IPS-20b (cell line): ENCODE results near the gene BUD31.
A peak's percentile ranks its signal among the peaks of the same experiment; 100 is the strongest.

Source experiments
- H3K27ac ChIP-seq: one replicate; pipeline ENCODE4 v1.5.1; 2013; ENCODE audit warnings: low read length
- H3K27me3 ChIP-seq: 2 replicates; pipeline ENCODE4 v1.6.1; 2013; ENCODE audit warnings: mild to moderate bottlenecking, low read length, inconsistent platforms; ENCODE audit not compliant: insufficient read depth
- H3K36me3 ChIP-seq: 2 replicates; pipeline ENCODE4 v1.6.1; 2013; ENCODE audit warnings: low read depth, mild to moderate bottlenecking, inconsistent platforms, low read length, moderate library complexity; ENCODE audit not compliant: insufficient read depth
- H3K4me1 ChIP-seq: 2 replicates; pipeline ENCODE4 v1.6.1; 2013; ENCODE audit warnings: mild to moderate bottlenecking, control low read depth, inconsistent platforms, low read length, moderate library complexity; ENCODE audit not compliant: insufficient read depth
- H3K4me3 ChIP-seq: 2 replicates; pipeline ENCODE4 v1.5.1; 2013; ENCODE audit warnings: mild to moderate bottlenecking, low read length, inconsistent platforms
- H3K9ac ChIP-seq: 2 replicates; pipeline ENCODE4 v1.6.1; 2013; ENCODE audit warnings: low read depth, mild to moderate bottlenecking, inconsistent platforms, low read length, moderate library complexity
- H3K9me3 ChIP-seq: 2 replicates; pipeline ENCODE4 v1.6.1; 2013; ENCODE audit warnings: mild to moderate bottlenecking, low read depth, low read length, inconsistent platforms; ENCODE audit not compliant: insufficient read depth

BUD31 gene

DNA sequence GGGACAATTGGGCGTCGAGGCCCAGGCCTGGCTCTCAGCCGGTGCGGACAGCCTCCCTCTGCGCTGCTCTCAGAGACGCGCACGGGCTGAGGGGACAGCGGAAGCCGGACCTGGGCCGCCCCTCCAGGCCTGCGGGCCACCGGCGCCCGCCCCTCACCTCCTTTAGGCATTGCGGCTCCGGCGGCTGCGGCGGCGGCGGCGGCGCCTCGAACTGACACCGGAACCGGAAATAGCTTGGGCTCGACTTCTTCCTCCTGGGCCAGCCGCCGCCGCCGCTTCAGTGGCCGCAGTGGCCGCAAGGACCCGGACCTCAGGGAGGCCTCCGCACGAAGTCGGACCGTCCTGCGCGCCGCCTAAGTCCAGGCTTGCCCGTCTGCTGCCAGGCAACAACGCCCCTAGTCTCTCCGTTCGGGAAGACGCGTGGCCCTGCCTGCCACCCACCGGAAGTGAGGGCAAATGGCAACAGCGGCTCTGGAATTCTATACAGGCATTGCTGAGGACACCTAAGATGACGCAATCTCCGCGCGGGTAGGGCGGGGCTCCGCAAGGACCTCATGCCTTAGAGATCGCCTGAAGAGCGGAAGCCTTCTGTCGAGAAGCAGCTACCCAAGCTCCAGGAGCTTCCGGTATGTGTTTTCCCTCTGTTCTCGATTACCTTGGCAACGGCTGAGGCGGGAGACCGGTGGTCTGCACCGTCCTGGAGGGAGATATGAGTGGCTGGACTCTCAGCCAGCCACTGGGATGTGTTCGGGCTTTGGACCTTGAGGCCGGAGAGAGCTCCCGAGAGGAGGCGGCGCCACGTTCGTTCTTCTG is at the start of gene BUD31, which contains the start of gene PDAP1:
Gene BUD31, plus strand, starts transcription at position 591 of the 813 bp plus-strand sequence. CDS start 2,124 bp downstream, outside the sequence.
Gene PDAP1, minus strand, starts transcription at position 219 of the 813 bp plus-strand sequence. Its CDS starts 49 bp downstream, at position 170.
- Histone ChIP-seq H3K4me3 (peak within 1 kb of the TSS; percentile 100), H3K27ac (peak within 1 kb of the TSS; percentile 85), H3K27me3 (no peaks in the 10 kb centered on the region), H3K4me1 (peaks cover 13% of the 10 kb centered on the region), H3K9me3 (no peaks in the 10 kb centered on the region), H3K9ac (peak within 1 kb of the TSS; percentile 100), H3K36me3 (peaks cover 55% of the 10 kb centered on the region)

GRCh38 chr7:99359465-99360154 is 49.2 kb upstream of the BUD31 start:
- H3K36me3 ChIP-seq: peaks cover 72% of the 10 kb centered on the region
- H3K27ac ChIP-seq: no peak overlapping the region
- H3K9me3 ChIP-seq: no peaks in the 10 kb centered on the region
- H3K9ac ChIP-seq: no peak overlapping the region
- H3K4me3 ChIP-seq: no peak overlapping the region
- H3K27me3 ChIP-seq: no peaks in the 10 kb centered on the region
- 0 out of 2 replicates have a peak, but pooled peaks cover 2% of the 10 kb centered on the region for H3K4me1 ChIP-seq

- Histone ChIP-seq H3K27ac (no peak overlapping the region), H3K9me3 (no peaks in the 10 kb centered on the region), H3K4me1 (0 out of 2 replicates have a peak, but pooled peaks cover 5% of the 10 kb centered on the region), H3K27me3 (no peaks in the 10 kb centered on the region), H3K9ac (no peak overlapping the region), H3K4me3 (no peak overlapping the region), H3K36me3 (peaks cover 75% of the 10 kb centered on the region)
These were observed 46.0 kb upstream of the BUD31 start for GRCh38 chr7:99362801-99363200.

DNA sequence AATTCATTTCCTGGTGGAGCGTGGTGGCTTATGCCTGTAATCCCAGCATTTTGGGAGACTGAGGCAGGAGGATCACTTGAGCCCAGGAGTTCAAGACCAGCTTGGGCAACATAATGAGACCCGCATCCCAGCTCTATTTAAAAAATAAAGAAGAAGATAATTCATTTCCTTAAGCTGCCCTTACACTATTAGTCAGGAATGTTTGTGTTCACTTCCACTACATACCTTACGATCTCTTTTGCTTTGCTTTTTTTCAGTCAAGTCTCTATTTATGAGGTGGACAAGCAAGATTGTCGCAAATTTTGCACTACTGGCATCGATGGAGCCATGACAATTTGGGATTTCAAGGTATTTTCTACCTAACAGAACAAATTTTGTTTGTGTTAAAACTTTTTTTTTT is 45.5 kb upstream of the BUD31 start:
- no peaks in the 10 kb centered on the region for H3K9me3 ChIP-seq
- H3K27ac ChIP-seq: no peak overlapping the region
- H3K27me3 ChIP-seq: no peaks in the 10 kb centered on the region
- no peak overlapping the region for H3K9ac ChIP-seq
- 0 out of 2 replicates have a peak, but pooled peaks cover 5% of the 10 kb centered on the region for H3K4me1 ChIP-seq
- peaks cover 71% of the 10 kb centered on the region for H3K36me3 ChIP-seq
- H3K4me3 ChIP-seq: no peak overlapping the region

- peaks cover 53% of the 10 kb centered on the region for H3K36me3 ChIP-seq
- H3K27me3 ChIP-seq: no peaks in the 10 kb centered on the region
- no peaks in the 10 kb centered on the region for H3K9me3 ChIP-seq
- no peak overlapping the region for H3K27ac ChIP-seq
- H3K4me3 ChIP-seq: no peak overlapping the region
- no peak overlapping the region for H3K9ac ChIP-seq
- 0 out of 2 replicates have a peak, but pooled peaks cover 3% of the 10 kb centered on the region for H3K4me1 ChIP-seq
These were observed 43.2 kb upstream of the BUD31 start for GRCh38 chr7:99365318-99366141.

DNA sequence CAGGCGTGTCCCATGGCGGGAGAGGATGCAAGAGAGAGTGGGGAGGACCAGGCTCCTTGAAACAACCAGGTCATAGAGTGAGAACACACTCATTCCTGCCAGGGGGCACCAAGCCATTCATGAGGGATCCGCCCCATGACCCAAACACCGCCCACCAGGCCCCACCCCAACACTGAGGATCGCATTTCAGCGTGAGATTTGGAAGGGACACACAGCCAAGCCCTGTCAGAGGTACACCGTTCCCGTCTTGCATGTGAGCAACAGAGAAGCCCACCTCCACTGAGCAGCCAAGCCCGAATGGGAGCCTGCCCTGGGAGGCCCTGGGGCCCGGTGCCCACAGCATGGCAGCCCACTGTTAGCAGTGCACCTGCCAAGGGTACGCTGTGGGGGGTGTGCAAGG is 42.1 kb upstream of the BUD31 start:
- Histone ChIP-seq H3K27me3 (no peaks in the 10 kb centered on the region), H3K27ac (no peak overlapping the region), H3K9ac (no peak overlapping the region), H3K36me3 (peaks cover 42% of the 10 kb centered on the region), H3K4me3 (no peak overlapping the region), H3K9me3 (no peaks in the 10 kb centered on the region), H3K4me1 (0 out of 2 replicates have a peak, but pooled peaks cover 3% of the 10 kb centered on the region)

GRCh38 chr7:99368750-99369389 is 39.9 kb upstream of the BUD31 start:
- peaks cover 3% of the 10 kb centered on the region; the same call in 1 of the 2 replicates for H3K27me3 ChIP-seq
- no peak overlapping the region for H3K4me3 ChIP-seq
- peaks cover 27% of the 10 kb centered on the region for H3K36me3 ChIP-seq
- no peaks in the 10 kb centered on the region for H3K9me3 ChIP-seq
- no peak overlapping the region for H3K9ac ChIP-seq
- H3K4me1 ChIP-seq: 0 out of 2 replicates have a peak, but pooled peaks cover 3% of the 10 kb centered on the region
- no peak overlapping the region for H3K27ac ChIP-seq

- Histone ChIP-seq H3K4me3 (no peak overlapping the region), H3K9me3 (no peaks in the 10 kb centered on the region), H3K36me3 (peaks cover 18% of the 10 kb centered on the region), H3K4me1 (0 out of 2 replicates have a peak, but pooled peaks cover 3% of the 10 kb centered on the region), H3K27me3 (peaks cover 3% of the 10 kb centered on the region; the same call in 1 of the 2 replicates), H3K9ac (no peak overlapping the region), H3K27ac (no peak overlapping the region)
These were observed 38.9 kb upstream of the BUD31 start for GRCh38 chr7:99369767-99370391.

- H3K4me1 ChIP-seq: 0 out of 2 replicates have a peak, but pooled peaks cover under 1% of the 10 kb centered on the region
- no peak overlapping the region for H3K9ac ChIP-seq
- H3K9me3 ChIP-seq: no peaks in the 10 kb centered on the region
- 0 out of 2 replicates have a peak, but pooled peaks cover 5% of the 10 kb centered on the region for H3K36me3 ChIP-seq
- H3K27me3 ChIP-seq: peaks cover 3% of the 10 kb centered on the region; the same call in 1 of the 2 replicates
- no peak overlapping the region for H3K27ac ChIP-seq
- no peak overlapping the region for H3K4me3 ChIP-seq
These were observed 37.3 kb upstream of the BUD31 start for GRCh38 chr7:99371376-99371920.

DNA sequence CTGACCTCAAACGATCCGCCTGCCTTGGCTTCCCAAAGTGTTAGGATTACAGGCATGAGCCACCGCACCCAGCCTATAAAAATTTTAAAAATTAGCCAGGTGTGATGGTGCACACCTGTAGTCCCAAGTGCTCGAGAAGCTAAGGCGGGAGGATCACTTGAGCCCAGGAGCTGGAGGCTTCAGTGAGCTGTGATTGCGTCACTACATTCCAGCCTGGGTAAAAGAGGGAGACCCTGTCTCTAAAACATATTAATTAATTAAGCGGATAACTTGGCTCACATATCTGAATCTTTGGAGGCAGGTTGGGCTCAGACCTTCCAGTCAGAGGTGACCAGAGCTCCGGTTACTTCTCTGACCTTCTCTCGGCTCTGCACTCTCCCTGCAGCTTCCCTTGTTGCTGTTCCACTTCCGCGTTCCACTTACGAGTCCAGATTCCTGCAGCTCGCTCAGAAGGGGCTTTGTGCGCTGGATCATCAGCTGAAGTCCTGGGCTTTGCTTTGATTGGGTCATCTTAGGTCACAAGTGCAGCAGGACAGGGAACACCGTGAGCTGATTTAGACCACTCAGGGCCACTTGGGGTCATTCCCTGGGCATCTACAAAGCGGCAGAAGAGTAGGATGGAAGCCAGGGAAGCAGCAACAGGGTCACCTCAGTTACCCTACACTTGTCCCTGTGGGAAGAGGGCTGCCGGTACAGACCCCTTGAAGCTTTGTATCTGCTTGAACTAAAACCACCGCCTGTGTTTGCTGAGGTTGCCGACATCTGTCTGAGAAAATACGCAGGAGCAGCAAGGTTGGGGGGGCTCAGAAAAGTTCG is 36.3 kb upstream of the BUD31 start:
- no peaks in the 10 kb centered on the region for H3K9me3 ChIP-seq
- no peak overlapping the region for H3K27ac ChIP-seq
- H3K27me3 ChIP-seq: peaks cover 3% of the 10 kb centered on the region; the same call in 1 of the 2 replicates
- H3K4me3 ChIP-seq: no peak overlapping the region
- H3K4me1 ChIP-seq: no peaks in the 10 kb centered on the region
- no peak overlapping the region for H3K9ac ChIP-seq
- no peaks in the 10 kb centered on the region for H3K36me3 ChIP-seq
